Hepatic stellate cell (primary cell): Measurements from ENCODE around the gene SENP3.
A peak's percentile ranks its signal among the peaks of the same experiment; 100 is the strongest.

Experiments used
- DNase-seq: peaks from one replicate; pipeline ENCODE4 v3.0.0; 2011; ENCODE audit warnings: low spot score

Gene SENP3

DNA sequence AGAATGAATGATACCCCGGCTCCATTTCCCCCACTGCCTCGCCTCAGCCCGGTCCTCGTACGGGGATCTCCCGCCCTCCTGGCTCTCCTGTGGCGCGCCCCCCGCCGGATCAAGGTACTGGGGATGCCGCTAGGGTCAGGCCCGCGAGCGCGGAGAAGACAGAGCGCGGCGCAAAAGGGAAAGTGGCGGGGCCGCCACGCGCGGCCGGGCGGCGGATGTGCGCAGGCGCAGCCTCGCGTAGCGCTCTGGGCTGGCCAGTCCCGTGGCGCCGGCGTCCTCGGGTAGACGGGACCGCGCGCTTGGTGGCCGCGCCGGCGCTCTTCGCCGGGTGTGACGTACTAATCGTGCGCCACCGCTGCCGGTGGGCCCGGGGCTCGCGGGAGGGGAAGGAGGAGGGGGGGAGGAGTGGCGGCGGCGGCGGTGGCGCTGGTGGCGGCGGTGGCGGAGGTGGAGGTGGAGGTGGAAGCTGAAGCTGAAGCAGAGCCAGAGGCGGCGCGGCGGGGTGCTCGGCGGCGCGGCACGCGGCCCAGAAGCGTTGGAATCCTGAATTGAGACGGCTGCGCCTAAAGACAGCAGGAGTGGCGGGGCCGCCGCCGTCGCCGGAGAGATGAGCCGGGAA lies at the start of gene SENP3:
SENP3 (plus strand) TSS at position 331 of the 619 bp plus-strand sequence. CDS start 1,158 bp downstream, outside the sequence.
- peak; percentile 99 for DNase-seq

DNA sequence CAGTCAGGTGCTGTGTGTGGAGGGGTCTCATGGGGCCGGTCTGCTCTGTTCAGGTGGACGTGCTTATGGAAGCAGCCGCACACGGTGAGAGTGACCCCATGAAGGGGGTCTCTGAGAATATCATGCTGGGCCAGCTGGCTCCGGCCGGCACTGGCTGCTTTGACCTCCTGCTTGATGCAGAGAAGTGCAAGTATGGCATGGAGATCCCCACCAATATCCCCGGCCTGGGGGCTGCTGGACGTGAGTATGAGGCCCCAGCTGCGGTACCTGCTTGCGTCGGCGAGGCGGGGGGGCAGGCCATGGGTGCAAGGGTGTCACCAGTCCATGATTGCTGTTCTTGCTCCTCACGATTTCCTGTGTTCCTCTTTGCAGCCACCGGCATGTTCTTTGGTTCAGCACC lies 49.6 kb upstream of the SENP3 start:
- no peak for DNase-seq

DNA sequence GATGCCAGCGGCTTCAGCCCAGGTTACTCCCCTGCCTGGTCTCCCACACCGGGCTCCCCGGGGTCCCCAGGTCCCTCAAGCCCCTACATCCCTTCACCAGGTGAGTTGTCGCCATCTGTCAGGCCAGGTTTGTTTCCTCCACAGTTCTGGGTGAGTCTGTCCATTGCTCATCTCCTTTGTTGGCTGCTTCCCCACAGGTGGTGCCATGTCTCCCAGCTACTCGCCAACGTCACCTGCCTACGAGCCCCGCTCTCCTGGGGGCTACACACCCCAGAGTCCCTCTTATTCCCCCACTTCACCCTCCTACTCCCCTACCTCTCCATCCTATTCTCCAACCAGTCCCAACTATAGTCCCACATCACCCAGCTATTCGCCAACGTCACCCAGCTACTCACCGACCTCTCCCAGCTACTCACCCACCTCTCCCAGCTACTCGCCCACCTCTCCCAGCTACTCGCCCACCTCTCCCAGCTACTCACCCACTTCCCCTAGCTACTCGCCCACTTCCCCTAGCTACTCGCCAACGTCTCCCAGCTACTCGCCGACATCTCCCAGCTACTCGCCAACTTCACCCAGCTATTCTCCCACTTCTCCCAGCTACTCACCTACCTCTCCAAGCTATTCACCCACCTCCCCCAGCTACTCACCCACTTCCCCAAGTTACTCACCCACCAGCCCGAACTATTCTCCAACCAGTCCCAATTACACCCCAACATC lies 48.7 kb upstream of the SENP3 start:
- DNase-seq: no peak

DNA sequence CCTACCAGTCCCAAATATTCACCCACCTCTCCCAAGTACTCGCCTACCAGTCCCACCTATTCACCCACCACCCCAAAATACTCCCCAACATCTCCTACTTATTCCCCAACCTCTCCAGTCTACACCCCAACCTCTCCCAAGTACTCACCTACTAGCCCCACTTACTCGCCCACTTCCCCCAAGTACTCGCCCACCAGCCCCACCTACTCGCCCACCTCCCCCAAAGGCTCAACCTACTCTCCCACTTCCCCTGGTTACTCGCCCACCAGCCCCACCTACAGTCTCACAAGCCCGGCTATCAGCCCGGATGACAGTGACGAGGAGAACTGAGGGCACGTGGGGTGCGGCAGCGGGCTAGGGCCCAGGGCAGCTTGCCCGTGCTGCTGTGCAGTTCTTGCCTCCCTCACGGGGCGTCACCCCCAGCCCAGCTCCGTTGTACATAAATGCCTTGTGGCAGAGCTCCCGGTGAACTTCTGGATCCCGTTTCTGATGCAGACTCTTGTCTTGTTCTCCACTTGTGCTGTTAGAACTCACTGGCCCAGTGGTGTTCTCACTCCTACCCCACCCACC lies 47.8 kb upstream of the SENP3 start:
- DNase-seq: no peak

DNA sequence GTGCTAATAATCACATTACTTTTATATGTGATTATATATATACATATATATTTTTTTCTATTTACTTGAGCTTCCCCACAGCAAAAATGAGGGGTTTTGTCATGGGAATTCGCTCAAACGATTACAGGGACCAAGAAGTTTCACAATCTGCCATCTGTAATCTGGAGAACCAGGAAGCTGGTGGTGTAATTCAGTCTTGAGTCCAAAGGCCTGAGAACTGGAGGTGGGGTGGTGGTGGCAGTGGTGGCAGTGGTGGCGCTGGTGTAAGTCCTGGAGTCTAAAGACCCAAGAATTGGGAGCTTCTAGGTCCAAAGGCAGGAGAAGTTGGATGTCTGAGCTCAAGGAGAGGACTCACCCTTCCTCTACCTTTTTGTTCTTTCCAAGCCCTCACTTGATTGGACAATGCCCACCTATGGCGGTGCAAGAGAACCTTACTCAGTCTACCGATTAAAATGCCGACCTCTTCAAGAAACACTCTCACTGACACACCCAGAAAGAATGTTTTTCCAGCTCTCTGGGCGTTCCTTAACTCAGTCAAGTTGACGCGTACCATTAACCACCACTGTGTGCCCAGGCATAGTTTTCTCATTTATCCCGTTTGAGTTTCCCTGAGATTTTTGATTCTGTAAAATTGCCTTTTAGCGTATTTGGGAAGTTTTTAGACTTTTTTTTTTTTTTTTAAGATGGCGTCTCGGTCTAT lies 45.7 kb upstream of the SENP3 start:
- DNase-seq: no peak

DNA sequence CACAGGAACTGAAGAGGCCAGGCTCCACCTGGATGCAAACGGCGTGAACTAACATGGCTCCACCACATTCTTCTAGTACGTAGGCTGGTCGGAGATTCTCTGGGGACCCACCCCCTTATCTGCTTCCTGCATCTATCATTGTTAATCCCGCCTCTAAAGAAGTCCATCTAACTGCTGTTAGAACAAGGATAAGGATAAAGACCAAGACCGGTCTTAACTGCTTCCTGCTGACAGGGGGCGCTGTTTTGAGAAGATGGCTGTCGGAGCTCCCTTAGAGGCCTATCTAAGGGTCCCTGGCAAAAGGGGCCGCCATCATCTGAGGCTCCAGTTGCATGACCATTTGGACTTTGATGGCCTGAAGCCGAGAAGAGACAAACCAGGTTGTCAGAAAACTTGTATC lies 38.7 kb upstream of the SENP3 start:
- DNase-seq: no peak

DNA sequence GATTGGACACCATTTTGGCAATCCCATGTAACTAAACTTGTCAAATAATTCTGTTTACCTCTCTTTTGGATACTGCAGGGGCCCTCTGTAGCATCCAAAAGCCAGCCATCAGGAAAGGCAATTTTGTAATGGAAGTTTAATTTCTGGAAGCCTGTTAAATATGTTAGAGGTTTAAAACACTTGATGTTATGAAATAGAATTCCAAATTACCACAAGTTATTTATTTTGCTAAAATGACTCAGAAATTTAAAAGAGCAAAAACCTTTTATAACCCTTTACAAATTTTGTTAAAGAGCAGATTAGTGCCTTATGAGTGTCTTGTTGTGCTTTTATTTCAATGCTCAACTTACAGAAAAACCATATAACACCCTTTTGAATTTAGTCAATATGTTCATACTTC lies 32.9 kb upstream of the SENP3 start:
- DNase-seq: no peak

DNA sequence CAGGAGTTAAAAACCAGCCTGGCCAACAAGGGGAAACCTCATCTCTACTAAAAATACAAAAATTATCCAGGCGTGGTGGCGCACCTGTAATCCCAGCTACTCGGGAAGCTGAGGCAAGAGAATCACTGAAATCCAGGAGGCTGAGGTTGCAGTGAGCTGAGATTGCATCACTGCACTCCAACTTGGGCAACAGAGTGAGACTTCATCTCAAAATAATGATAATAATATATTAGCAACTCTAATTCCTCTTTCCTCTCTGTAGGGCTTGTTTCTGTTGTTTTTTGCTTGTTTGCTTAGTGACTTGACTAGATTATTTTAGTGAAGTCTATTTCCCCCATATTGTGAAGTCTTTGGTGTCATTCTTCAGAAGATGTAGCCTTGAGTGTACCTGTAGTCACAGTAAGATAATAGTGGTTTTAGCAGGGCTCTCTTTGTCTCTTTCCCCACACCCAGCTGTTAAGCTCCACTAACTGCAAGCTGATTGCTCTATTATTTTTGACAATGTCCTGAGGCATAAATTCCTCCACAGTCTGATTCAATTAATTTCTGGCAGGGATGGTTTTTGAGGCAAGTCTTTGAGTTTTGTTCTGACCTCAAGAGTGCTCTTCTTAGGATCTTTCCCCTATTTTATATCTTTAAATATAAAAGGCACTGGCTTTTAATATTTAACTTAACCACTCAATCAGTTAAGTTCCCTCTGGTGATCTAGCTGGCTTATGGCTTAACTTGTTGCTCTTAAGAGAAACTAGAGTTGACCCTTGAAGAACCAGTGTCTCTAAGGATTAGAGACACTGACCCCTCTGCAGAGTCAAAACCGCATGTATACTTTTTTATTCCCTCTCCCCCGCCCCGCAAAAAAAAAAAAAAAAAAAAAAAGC lies 31.5 kb upstream of the SENP3 start:
- DNase-seq: no peak

DNA sequence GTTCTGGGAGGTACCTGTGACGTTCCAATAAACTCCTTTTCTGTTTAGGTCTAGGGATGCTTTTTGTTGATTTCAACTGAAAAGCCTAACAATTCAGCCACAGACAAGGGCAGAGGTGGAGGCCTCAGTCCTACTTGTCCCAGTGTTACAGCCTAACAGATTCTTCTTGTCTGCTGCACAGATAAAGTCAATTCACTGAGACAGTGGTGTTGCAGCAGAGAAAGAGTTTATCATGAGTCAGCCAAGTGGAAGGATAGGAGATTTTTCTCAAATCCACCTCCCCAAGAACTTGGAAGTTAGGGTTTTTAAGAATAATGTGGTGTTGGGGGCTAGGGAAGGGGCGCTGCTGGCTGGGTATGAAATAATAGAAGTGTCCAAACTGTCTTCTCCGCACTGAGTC lies 23.7 kb upstream of the SENP3 start:
- DNase-seq: no peak

DNA sequence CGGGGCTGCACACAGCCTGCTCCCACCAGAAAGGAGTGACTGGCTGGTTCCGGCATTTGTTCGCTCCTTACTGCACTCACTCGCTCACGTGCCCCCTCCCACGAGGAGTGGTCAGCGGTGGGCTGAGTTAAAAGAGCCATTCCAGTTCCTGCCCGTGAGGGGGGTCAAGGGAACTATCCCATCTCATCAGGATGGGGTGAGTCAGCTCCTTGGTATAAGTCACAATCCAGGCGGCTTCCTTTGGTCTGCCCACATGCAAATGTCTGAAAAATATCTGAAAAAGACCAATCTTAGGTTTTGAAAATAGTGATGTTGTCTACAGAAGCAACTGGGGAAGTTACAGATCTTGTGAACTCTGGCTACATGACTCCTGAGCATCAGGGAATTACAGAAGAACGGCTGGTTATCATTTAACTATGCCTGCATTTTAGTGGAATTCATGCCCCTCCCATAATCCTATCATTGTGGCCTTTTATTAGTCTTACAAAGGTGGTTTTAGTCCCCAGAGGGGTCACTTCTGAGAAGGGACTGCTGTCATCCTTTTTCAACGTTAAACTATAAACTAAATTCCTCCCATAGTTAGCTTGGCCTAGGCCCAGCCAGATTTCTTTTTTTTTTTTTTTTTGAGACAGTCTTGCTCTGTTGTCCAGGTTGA lies 22.7 kb upstream of the SENP3 start:
- DNase-seq: no peak

DNA sequence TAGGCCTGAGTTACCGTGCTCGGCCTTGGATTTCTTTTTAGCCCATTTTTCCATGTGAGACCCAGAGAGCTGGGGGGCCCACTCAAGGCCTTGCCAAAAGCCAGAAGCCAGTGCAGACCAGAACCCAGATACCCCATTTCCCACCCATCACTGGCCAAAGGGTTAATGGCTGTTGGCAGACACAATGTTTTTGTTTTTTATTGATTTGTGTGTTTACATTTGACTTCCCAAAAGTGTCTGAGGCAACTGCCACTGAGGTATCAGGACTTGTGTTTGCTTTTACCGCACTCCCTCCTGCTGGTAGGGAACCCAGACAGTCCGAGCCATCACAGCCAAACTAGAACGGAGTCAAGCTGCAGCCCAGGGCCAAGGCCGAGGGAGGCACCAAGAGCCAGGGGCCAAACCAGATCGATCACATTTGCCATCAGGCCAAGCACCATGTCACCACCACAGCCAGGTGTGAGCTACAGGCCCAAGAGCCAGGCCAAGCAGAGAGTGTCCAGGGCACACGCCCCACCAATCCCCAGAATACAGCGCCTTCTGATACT lies 20.6 kb upstream of the SENP3 start:
- DNase-seq: no peak

DNA sequence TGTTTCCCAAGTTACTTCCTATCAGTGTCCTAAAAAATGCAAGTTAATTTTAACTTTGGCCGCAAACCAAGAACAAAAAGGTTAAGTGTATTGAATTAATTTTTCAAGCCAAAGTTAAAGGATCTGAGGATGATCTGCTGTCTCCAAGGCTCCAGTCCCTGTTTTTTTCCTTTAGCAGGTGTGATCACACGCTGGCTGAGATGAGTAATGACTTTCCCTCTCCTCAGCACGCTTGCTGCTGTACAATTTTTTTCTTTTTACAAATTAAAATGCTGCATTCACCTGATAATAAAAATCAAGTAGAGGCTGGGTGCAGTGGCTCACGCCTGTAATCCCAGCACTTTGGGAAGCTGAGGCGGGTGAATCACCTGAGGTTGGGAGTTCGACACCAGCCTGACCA lies 16.8 kb upstream of the SENP3 start:
- no peak for DNase-seq

DNA sequence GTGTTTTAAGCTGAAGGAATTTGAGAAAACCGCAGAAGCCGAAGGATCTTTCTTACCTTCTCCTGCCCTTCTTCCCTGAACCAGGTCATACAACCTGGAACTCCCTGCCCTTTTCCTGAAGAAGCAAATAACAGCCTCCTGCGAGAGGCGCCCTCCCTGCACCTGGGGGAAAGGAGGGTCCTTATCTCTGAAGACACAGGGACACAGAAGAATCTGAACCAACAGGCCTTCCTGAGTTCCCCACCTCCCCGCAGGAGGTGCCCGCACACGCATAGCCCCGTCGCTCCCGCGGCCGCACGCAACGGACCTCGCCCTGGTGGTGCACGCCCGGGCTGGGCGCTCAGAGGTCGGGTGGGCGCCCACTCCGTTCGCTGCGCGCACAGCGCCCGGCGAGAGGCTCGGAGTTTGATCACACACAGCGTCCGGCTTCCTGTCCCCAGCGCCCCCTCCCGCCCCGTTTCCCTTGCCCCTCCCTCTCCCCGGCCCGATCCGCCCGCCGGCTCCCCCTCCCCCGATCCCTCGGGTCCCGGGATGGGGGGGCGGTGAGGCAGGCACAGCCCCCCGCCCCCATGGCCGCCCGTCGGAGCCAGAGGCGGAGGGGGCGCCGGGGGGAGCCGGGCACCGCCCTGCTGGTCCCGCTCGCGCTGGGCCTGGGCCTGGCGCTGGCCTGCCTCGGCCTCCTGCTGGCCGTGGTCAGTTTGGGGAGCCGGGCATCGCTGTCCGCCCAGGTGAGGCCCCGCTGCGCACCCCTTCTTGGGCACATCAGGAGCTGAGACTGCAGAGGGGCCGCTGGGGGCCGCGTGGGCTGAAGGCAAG lies 12.9 kb upstream of the SENP3 start, which contains the start of gene TNFSF12:
TNFSF12 (plus strand) TSS at position 474 of the 816 bp plus-strand sequence; CDS start at position 570, 96 bp downstream.
- peak; percentile 67 for DNase-seq

DNA sequence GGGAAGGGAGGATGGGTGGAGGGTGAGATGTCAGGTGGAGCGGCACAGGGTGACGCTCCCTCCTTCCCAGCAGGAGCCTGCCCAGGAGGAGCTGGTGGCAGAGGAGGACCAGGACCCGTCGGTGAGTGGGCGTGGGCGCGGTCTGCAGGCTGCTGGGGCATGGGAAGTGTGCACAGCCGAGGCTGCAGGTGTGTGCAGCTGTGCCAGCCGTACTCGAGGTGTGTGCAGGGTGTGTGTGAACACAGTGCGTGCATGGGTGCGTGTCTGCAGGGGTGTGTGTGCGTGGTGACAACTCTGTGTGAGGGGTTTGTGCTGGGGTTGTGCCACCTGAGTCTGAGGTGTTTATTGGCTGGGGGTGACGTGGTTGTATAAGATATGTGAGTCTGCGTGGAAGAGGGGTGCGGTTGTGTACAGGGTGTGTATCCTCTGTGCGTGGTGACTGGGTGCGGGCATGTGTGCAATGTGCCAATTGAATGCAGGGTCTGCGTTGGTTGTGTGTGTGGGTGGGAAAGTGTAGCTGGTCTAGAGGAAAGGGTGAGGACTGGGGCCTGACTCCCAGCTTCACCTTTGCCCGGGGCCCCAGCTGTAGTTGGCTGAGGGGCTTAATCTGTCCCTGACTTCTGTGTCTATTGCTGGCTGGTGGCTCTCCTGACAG lies 12.2 kb upstream of the SENP3 start:
- DNase-seq: peak; percentile 53

DNA sequence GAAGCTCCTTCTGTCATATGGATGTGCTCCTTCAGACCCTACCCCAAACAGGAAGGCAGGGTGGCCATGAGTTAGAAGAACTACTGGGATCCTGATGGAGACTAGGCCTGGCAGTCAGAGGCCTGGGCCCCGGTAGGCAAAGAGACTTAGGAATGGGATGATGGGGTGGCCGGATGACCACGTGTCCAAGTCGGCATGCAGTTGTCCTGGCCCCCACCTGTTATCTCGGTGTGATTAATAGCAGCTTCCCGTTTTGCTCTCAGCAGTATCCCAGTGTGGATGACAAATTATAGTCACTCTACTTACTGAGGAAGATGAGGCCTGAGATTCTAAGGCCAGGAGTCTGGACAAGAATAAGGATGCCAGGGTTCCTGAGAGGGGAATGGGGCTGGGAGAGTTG lies 11.4 kb upstream of the SENP3 start:
- DNase-seq: no peak

DNA sequence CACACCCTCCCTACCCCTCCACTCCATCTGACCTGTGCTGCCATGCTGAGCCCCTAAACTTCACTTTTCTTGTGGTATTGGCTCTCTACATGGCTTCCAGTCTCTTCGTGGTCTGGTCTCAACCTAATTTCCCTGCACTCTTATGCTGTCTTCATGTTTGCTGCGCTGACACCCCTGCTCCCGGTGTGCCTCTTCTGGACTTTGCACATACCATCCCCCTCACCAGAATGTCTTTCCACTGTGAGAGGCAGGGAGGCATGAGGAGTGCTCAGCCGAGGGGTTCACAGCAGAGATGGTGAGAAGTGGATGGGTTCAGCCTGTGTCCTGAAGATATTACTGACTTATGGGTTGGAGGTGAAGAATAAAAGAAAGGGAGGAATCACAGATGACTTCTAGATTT lies 10.3 kb upstream of the SENP3 start:
- no peak for DNase-seq

DNA sequence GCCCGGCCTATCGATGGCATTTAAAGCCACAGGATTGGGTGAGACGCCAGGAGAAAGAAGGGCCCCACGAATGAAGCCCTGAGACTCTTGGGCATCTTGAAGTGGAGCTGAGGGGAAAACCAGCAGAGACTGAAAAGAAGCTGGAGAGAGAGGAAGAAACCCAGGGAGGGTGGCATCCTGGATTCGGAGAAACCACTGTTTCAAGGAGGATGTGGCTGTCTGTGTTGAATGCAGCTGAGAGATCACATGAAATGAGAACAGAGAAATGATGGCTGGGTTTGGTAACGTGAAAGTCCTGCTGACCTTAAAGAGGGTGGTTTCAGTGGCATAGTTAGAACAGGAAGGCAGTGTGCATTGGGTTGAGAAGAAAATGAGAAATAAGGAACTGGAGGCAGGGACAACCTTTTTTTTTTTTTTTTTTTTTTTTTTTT lies 9.1 kb upstream of the SENP3 start:
- no peak for DNase-seq

DNA sequence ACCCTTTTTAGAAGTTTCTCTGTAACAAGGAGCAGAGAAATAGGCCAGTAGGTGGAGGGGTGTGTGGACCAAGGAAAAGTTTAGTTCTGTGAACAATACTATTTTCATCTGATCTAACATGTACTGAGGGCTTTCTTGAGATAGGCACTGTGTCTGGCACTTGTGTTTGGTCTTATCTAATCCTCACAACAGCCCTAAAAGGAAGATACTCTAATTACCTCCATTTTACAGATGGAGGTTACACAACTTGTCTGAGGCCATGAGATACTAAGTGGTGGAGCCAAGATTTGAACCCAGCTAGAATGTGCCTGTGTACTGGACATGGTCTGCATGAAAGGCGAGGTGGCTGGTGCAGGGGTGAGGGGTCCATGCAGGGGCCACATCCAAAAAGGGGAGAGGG lies 8.4 kb upstream of the SENP3 start:
- no peak for DNase-seq

DNA sequence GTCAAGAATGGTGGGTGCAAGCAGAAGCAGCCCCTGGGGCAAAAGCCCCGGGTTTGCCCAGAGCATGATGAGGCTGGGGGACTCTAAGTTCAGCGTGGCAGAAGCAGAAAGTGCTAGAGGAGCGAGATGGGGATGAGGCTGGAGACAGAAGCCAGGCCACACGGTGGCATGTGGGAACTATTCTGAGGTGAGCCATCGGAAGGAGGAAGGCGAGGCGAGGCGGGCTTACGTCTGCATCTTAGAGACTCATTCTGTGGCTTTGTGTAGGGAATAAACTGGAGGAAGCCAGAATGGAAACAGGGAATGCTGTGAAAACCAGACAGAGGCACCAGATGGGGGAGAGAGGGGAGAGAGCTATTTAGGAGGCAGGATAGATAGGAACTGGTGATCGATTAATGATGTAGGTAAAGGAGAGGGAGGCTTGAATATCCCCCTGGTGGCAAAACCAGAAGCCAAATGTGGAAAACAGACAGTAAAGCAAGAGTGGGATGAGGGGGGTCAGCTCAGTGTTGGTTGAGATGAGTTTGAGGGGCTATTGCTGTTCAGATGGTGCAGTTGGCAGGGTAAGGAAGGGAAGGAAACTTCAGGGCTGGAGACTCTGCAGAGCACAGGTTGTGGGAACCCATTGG lies 6.3 kb upstream of the SENP3 start:
- DNase-seq: no peak
